ENCODE data around the gene TRIM54. TPM values are rescaled to one million over a fixed set of nuclear protein-coding genes. Genes with fewer than 3 reads are reported as not detected.
"Not testable (repeated sequence)": the region's sequence is repeated elsewhere in the genome, so short reads cannot be mapped to it uniquely, and the experiment has no call there.

Gene TRIM54
- total RNA-seq, 1 donor from 2014 or later, result not detected

GRCh38 chr2:27270131-27270530, 12.1 kb upstream of the TRIM54 start:
- H3K27ac Mint-ChIP-seq (ENCODE audit: unreplicated experiment), result no peak overlapping the region
- no peaks in the 10 kb centered on the region for H3K9me3 Mint-ChIP-seq (ENCODE audit: unreplicated experiment)
- DNase-seq (ENCODE audit: extremely low spot score, unreplicated experiment), result no peak
- H3K4me3 Mint-ChIP-seq (ENCODE audit: unreplicated experiment), result no peak overlapping the region
- H3K36me3 Mint-ChIP-seq (ENCODE audit: unreplicated experiment), result no peaks in the 10 kb centered on the region
- TF ChIP-seq CTCF (IDR thresholded peaks at IDR 0.05), result no peak
- H3K27me3 Mint-ChIP-seq (ENCODE audit: unreplicated experiment), result peaks cover 39% of the 10 kb centered on the region
- no peaks in the 10 kb centered on the region for H3K4me1 Mint-ChIP-seq (ENCODE audit: unreplicated experiment)

- Mint-ChIP-seq H3K27me3 (ENCODE audit: unreplicated experiment) (peaks cover 39% of the 10 kb centered on the region), H3K4me3 (ENCODE audit: unreplicated experiment) (no peak overlapping the region), H3K9me3 (ENCODE audit: unreplicated experiment) (no peaks in the 10 kb centered on the region), H3K27ac (ENCODE audit: unreplicated experiment) (no peak overlapping the region), H3K36me3 (ENCODE audit: unreplicated experiment) (no peaks in the 10 kb centered on the region), H3K4me1 (ENCODE audit: unreplicated experiment) (no peaks in the 10 kb centered on the region)
- no peak for DNase-seq (ENCODE audit: extremely low spot score, unreplicated experiment)
- no peak for TF ChIP-seq CTCF (IDR thresholded peaks at IDR 0.05)
Measured at GRCh38 chr2:27270670-27271069, 11.6 kb upstream of the TRIM54 start.

- no peaks in the 10 kb centered on the region for H3K36me3 Mint-ChIP-seq (ENCODE audit: unreplicated experiment)
- H3K27ac Mint-ChIP-seq (ENCODE audit: unreplicated experiment), result no peak overlapping the region
Measured at GRCh38 chr2:27271631-27272340, 10.4 kb upstream of the TRIM54 start.

GRCh38 chr2:27272537-27273522, 9.4 kb upstream of the TRIM54 start:
- peaks cover 57% of the 10 kb centered on the region for H3K27me3 Mint-ChIP-seq (ENCODE audit: unreplicated experiment)
- not testable (repeated sequence) for DNase-seq (ENCODE audit: extremely low spot score, unreplicated experiment); H3K4me3 Mint-ChIP-seq (ENCODE audit: unreplicated experiment); H3K9me3 Mint-ChIP-seq (ENCODE audit: unreplicated experiment); H3K36me3 Mint-ChIP-seq (ENCODE audit: unreplicated experiment); H3K4me1 Mint-ChIP-seq (ENCODE audit: unreplicated experiment); H3K27ac Mint-ChIP-seq (ENCODE audit: unreplicated experiment)

More at GRCh38 chr2:27271631-27272340, 10.4 kb upstream of the TRIM54 start:
- no peaks in the 10 kb centered on the region for H3K4me1 Mint-ChIP-seq (ENCODE audit: unreplicated experiment)
- no peaks in the 10 kb centered on the region for H3K9me3 Mint-ChIP-seq (ENCODE audit: unreplicated experiment)
- H3K4me3 Mint-ChIP-seq (ENCODE audit: unreplicated experiment), result no peak overlapping the region
- H3K27me3 Mint-ChIP-seq (ENCODE audit: unreplicated experiment), result peaks cover 50% of the 10 kb centered on the region
- DNase-seq (ENCODE audit: extremely low spot score, unreplicated experiment), result no peak
- no peak for TF ChIP-seq CTCF (IDR thresholded peaks at IDR 0.05)

GRCh38 chr2:27275211-27276150, 6.7 kb upstream of the TRIM54 start, which contains the start of gene DNAJC5G:
Gene DNAJC5G (plus strand): TSS chr2:27275433. CDS start chr2:27276729, 1,296 bp downstream.
- no peak within 1 kb of the TSS for H3K4me3 Mint-ChIP-seq (ENCODE audit: unreplicated experiment)
- H3K27ac Mint-ChIP-seq (ENCODE audit: unreplicated experiment), result no peak within 1 kb of the TSS
- peaks cover 59% of the 10 kb centered on the region for H3K27me3 Mint-ChIP-seq (ENCODE audit: unreplicated experiment)
- no peak for TF ChIP-seq CTCF (IDR thresholded peaks at IDR 0.05)
- peaks cover 2% of the 10 kb centered on the region for H3K4me1 Mint-ChIP-seq (ENCODE audit: unreplicated experiment)
- H3K36me3 Mint-ChIP-seq (ENCODE audit: unreplicated experiment), result no peaks in the 10 kb centered on the region
- no peak for DNase-seq (ENCODE audit: extremely low spot score, unreplicated experiment)
- H3K9me3 Mint-ChIP-seq (ENCODE audit: unreplicated experiment), result no peaks in the 10 kb centered on the region
